Mammary microvascular endothelial cell (primary cell): ENCODE measurements around the gene ITIH4. TPM values are rescaled to one million over a fixed set of nuclear protein-coding genes. Genes with fewer than 3 reads are reported as not detected.

Source experiments
- total RNA-seq: library from RNA; depleted of rRNA; stranded (reverse); fragments of >200 nt; gene quantifications from 2 replicates; pipeline ENCODE4 v1.2.3, GENCODE V29; 2015

The ITIH4 gene
- 0.15 TPM in 1 of 2 replicates, not detected in the other for total RNA-seq

DNA sequence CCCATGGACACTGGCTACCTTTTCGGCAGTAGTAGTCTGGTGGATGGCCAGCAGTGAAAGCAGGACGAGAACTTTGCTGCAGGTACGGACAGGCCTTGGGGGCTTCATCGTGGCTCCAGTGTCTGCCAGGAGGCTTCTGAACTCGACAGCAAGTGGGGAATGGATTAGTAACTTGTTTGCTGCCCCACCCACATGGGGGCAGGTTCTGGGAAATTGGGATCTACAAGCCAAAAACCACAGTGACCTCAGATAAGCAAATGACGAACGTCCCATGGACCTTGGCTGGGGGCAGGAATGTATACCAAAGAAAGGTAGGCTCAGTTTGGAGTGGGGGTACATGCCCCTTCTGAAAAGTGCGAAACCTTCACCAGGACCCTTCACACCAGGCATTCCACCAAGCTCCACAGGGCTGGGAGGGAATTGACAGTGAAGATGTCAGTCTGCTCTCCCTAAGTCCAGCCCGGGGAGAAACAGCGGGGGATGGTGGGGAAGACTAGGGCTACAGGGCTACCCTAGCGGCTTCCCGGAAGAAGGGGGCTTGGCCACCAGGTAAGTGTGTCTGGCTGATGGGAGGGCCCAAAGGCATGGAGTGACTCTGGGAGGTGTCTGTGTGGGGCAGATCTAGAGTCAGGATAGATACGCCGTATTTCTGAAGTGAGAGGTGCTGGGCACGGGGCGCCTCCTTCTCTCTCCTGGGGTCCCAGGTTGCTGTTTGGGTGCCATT, at the start of gene ITIH4:
Gene ITIH4, minus strand, starts transcription at position 138 of the 724 bp plus-strand sequence. Its CDS starts 30 bp downstream, at position 108.

DNA sequence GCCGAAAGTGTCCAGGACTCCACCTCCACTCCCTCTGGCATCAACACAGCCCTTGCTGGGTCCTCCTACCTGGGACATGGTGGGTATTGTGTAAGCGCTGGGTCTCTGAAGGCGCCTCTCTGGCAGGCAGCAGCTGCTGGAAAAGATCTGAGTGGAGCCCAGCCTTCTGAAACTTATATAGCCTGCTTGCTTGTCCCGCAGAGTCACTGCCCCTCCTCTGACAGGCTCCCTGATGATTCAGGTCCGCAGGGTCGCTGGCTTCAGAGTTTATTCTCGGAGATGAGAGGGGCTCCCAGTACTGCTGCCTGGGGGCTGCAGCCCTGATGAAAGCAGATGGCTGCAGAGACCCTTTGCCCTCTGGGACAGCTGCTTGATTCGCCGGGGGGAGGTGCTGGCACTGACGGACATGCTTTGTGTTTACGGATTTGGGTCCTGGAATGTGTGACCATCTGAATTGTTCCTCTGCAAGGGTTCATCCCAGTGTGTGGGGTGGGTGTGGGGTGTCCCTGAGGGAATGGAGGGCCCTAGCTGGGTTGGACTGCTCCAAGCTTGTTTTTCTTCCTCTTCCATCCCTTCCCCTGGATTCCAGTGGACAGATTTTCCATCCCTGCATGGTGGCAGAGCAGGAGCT, 4.5 kb upstream of the ITIH4 start, which contains the start of gene MUSTN1:
Gene MUSTN1, minus strand, starts transcription at position 149 of the 631 bp plus-strand sequence. Its CDS starts 71 bp downstream, at position 78.

DNA sequence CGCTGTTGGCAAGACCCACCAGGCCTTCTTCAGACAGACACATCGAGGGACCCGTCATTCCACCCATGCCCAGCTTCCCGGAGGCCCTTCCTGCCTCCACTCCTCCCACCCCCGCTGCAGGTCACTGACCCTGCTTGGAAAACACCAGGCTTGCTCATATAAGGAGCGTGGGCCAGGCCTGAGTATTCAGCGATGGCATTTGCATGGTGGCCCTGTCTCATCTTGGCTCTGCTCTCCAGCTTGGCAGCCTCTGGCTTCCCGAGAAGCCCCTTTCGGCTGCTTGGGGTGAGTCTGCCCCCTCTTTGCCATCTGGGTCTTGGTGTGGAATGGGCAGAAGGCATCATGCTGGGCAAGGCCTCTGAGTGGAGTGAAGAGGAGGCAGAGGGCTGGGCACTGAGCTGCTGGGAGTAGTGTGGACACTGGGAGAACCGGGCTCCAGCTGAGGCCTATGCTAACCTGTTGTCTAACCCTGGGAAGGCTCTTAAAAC, 35.8 kb downstream of the ITIH4 start, which contains the start of gene ITIH3:
Gene ITIH3, plus strand, starts transcription at position 185 of the 488 bp plus-strand sequence. Its CDS starts 8 bp downstream, at position 193.

GRCh38 chr3:52777127-52777958, 53.1 kb downstream of the ITIH4 start, which contains the start of gene ITIH1:
ITIH1 (plus strand) TSS chr3:52777599; CDS start chr3:52777616, 17 bp downstream.

GRCh38 chr3:52770496-52771333, 59.8 kb downstream of the ITIH4 start, which contains the start of gene NEK4:
NEK4 (minus strand) TSS chr3:52770940; CDS start chr3:52770746, 194 bp downstream.

Other genes starting within 250 kb of the ITIH4 start
- 48.8 and 49.8 TPM in 2 replicates for gene PBRM1, start 144.8 kb downstream of the ITIH4 start, total RNA-seq
- 100 and 102 TPM in 2 replicates for gene GNL3, start 144.6 kb downstream of the ITIH4 start, total RNA-seq
- gene GLT8D1, start 124.9 kb downstream of the ITIH4 start, total RNA-seq, result 49.4 and 60.7 TPM in 2 replicates
- 189 TPM in 2 replicates for gene SPCS1, start 124.6 kb downstream of the ITIH4 start, total RNA-seq
- 12.1 and 15.1 TPM in 2 replicates for gene NEK4, start 59.7 kb downstream of the ITIH4 start, total RNA-seq
- gene ITIH1, start 53.1 kb downstream of the ITIH4 start, total RNA-seq, result not detected in 2 replicates
- gene ITIH3, start 35.9 kb downstream of the ITIH4 start, total RNA-seq, result not detected in 2 replicates
- gene MUSTN1, start 4.3 kb upstream of the ITIH4 start, total RNA-seq, result not detected in 2 replicates
- 17.0 and 17.3 TPM in 2 replicates for gene STIMATE, start 66.9 kb upstream of the ITIH4 start, total RNA-seq
- gene SFMBT1, start 215.4 kb upstream of the ITIH4 start, total RNA-seq, result 1.3 and 2.5 TPM in 2 replicates